Panc1 (cell line): Measurements from ENCODE around the gene COX8A. TPM values are rescaled to one million over a fixed set of nuclear protein-coding genes. Genes with fewer than 3 reads are reported as not detected.

Experiments
- ATAC-seq: fragments of 200-7000 bp; cut with Tn5 transposase; 2 replicates; pipeline ENCODE4 v1.9.1; 2020; ENCODE audit warnings: mild to moderate bottlenecking, moderate library complexity
- BruUV-seq: library from RNA; stranded (reverse); fragments of 400-500 nt; replicated peaks from 2 replicates; lab custom pipeline; 2021; lab: Mats Ljungman, UMichigan
- CTCF ChIA-PET: fragments of 300-600 bp; sonication (Branson Sonifier 250); formaldehyde crosslinking; loops from one replicate; lab custom pipeline; 2022; ENCODE audit warnings: antibody characterized with exemption; lab: Charles Lee
- POLR2A ChIA-PET: fragments of 300-600 bp; sonication (Branson Sonifier 250); formaldehyde crosslinking; loops from one replicate; lab custom pipeline; 2022; ENCODE audit warnings: antibody characterized with exemption; lab: Charles Lee
- DNase-seq: peaks from one replicate; pipeline ENCODE4 v3.0.0-alpha.2; 2010; ENCODE audit warnings: low read depth, low spot score
- H3K27ac ChIP-seq: 2 replicates; pipeline ENCODE4 v1.5.1; 2011; ENCODE audit warnings: mild to moderate bottlenecking, low read length, inconsistent platforms
- H3K27me3 ChIP-seq: fragments of 200-500 bp; sonication (Bioruptor generic); 2 replicates; pipeline ENCODE4 v1.6.0; 2014; ENCODE audit warnings: low read length, inconsistent platforms; ENCODE audit not compliant: control insufficient read depth, insufficient read depth
- H3K36me3 ChIP-seq: fragments of 200-500 bp; sonication (Bioruptor generic); 2 replicates; pipeline ENCODE4 v1.5.1; 2014; ENCODE audit warnings: inconsistent platforms, mild to moderate bottlenecking, low read length, moderate library complexity; ENCODE audit not compliant: control insufficient read depth, insufficient read depth
- H3K4me1 ChIP-seq: 2 replicates; pipeline ENCODE4 v1.5.1; 2011; ENCODE audit warnings: inconsistent platforms, mild to moderate bottlenecking, low read length, moderate library complexity; ENCODE audit not compliant: control insufficient read depth, insufficient read depth
- H3K4me3 ChIP-seq, 2 experiments: 2 replicates each; pipeline ENCODE4 v1.5.1; 2011 to 2012; ENCODE audit warnings: low read depth in 2 of 2, low read length in 2 of 2, mild to moderate bottlenecking in 2 of 2, inconsistent platforms in 1 of 2, moderate library complexity in 1 of 2
- H3K9me3 ChIP-seq: fragments of 200-500 bp; sonication (Bioruptor generic); 2 replicates; pipeline ENCODE4 v1.5.1; 2014; ENCODE audit warnings: low read depth, mild to moderate bottlenecking, inconsistent platforms, low read length, moderate library complexity; ENCODE audit not compliant: control insufficient read depth, insufficient read depth
- POLR2AphosphoS5 ChIP-seq: IDR thresholded peaks from 2 replicates; pipeline ENCODE4 v1.6.1; 2012; ENCODE audit warnings: mild to moderate bottlenecking, low read depth, low read length, moderate library complexity
- TCF7L2 ChIP-seq: IDR thresholded peaks from 2 replicates; pipeline ENCODE4 v1.6.1; 2011; ENCODE audit warnings: mild to moderate bottlenecking, low read depth, low read length, inconsistent platforms
- in situ Hi-C: cut with HindIII; loops from 2 replicates; pipeline ENCODE4 v1.10.0; 2016; ENCODE audit warnings: low sequenced_read_pairs, low pct_unique_long_range_greater_than_20kb
- intact Hi-C: fragments of 100-400 bp; cut with micrococcal nuclease; formaldehyde crosslinking; loops from one replicate; pipeline ENCODE4 v1.10.0; 2022; ENCODE audit not compliant: unreplicated experiment
- total RNA-seq: library from RNA; stranded (reverse); gene quantifications from one replicate; pipeline ENCODE4 v1.2.1, GENCODE V29; 2021; ENCODE audit not compliant: unreplicated experiment
- TF ChIP-seq, protein P1 (sequence below): fragments of 450-650 bp; IDR thresholded peaks from 2 replicates; pipeline ENCODE4 v1.5.1; 2017; ENCODE audit warnings: mild to moderate bottlenecking
- TF ChIP-seq, protein P2 (sequence below), 2 experiments: IDR thresholded peaks; 2 replicates each; pipeline ENCODE4 v1.6.1; 2011 to 2012; ENCODE audit warnings: low read depth in 2 of 2, control low read depth in 1 of 2, low read length in 1 of 2, mild to moderate bottlenecking in 1 of 2, moderate library complexity in 1 of 2; ENCODE audit not compliant: insufficient read depth in 1 of 2

Gene COX8A
- total RNA-seq, 1 experiment from 2014 or later: 613 TPM

DNA sequence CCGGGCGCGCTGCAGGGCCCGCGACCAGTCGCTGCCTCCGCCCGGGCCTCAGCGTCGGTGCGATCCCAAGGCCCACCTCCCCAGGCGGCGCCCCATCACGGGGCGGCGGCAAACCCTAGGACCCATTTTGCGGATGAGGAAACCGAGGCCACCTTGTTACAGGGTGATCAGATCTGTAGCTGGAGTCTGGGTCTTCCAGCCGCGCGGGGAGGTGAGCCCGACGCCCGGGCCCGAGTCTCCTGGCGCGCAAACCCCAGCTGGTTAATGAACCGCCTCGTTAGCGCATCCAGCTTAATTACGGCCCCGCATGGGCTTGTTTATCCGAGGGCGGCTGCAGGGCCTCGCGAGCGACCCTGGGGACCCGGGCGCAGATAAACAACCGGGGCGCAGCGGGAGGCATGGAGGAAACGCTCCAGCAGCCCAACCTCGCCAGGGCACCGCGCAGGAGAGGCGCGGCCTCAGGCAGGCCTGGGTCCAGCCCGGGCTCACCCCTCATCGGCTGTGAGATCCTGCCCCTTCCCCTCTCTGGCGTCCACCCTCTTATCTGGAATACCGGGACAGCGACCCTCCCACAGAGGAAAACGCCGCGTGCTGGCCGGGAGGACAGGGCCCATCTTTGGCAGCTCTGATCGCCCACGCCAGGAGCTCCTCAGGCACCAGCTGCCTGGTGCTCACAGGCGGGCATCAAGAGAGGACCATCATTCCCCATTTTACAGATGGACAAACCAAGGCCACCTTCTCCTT is 26.5 kb downstream of the COX8A start:
- Histone ChIP-seq H3K4me1 (peaks cover 55% of the 10 kb centered on the region), H3K4me3 (no peak overlapping the region), H3K27me3 (no peaks in the 10 kb centered on the region), H3K9me3 (no peaks in the 10 kb centered on the region), H3K27ac (no peak overlapping the region), H3K36me3 (no peaks in the 10 kb centered on the region)
- ATAC-seq: no peak
- intact Hi-C loops (no loop called here), in situ Hi-C loops (loop anchor here (10.0 kb wide), 1 partner anchor 74 kb away; no protein-coding TSS in a partner anchor)
- CTCF ChIA-PET: no interaction called here
- TF ChIP-seq, protein P1, sequence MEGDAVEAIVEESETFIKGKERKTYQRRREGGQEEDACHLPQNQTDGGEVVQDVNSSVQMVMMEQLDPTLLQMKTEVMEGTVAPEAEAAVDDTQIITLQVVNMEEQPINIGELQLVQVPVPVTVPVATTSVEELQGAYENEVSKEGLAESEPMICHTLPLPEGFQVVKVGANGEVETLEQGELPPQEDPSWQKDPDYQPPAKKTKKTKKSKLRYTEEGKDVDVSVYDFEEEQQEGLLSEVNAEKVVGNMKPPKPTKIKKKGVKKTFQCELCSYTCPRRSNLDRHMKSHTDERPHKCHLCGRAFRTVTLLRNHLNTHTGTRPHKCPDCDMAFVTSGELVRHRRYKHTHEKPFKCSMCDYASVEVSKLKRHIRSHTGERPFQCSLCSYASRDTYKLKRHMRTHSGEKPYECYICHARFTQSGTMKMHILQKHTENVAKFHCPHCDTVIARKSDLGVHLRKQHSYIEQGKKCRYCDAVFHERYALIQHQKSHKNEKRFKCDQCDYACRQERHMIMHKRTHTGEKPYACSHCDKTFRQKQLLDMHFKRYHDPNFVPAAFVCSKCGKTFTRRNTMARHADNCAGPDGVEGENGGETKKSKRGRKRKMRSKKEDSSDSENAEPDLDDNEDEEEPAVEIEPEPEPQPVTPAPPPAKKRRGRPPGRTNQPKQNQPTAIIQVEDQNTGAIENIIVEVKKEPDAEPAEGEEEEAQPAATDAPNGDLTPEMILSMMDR: peak; percentile 32; the same call in 1 of the 2 replicates
- no peak for TF ChIP-seq POLR2AphosphoS5
- POLR2A ChIA-PET: no interaction called here
- no TSS peak for BruUV-seq
- DNase-seq: no peak

DNA sequence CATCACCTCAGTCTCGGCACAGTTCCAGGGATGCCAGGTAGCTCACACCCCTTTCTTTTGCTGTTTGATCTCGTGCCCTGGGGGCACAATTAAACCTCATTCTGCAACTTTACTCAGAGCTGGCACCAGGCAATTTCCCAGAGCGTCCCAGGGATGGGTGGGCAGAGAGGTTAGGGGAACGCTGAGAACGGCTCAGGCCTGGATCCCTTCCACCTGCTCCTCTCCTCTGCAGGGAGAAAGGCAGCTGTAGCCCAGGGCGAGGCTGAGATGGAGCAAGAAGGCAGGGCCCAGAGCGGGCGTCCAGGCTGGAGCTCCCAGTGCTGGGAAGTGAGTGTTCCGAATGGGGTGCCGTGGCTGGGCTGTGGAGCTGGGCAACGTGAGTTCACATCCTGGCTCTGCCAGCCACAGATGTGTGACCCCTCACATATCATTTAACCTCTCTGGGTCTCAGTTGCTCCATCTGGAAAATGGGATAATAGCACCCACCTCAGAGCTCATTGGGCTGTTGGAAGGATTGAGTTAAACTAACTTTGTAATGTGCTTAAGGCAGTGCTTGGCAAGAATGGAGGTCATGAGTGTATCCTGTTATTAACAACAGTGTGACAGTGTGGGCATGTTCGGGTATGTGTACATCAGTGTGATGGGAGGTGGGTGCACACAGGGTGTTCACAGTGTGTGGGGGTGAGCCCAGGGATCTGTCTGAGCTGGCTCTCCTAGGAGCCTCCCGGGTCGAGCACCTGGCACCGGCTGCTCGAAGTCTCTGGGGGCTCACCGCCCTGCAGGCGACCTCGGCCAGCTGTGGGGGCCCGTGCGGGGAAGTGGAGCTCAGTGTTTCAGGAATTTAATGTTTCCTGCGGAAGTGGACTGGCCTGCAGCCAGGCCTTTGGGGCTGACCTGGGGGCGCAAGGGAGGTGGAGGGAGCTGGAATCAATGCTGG is 27.3 kb downstream of the COX8A start:
- H3K27ac ChIP-seq: peak overlapping the region; percentile 61
- no peaks in the 10 kb centered on the region for H3K27me3 ChIP-seq
- ChIA-PET CTCF (interaction anchor here (1.5 kb wide), 1 partner anchor 148 kb away, joined by 5 read pairs; no protein-coding TSS in a partner anchor), POLR2A (interaction anchor here (0.5 to 0.6 kb wide), 3 partner anchors 22 to 1899 kb away, joined by 3 to 4 read pairs (median 3); no protein-coding TSS in a partner anchor)
- intact Hi-C loops: no loop called here
- peaks cover 63% of the 10 kb centered on the region for H3K4me1 ChIP-seq
- H3K36me3 ChIP-seq: no peaks in the 10 kb centered on the region
- no TSS peak for BruUV-seq
- in situ Hi-C loops: loop anchor here (10.0 kb wide), 1 partner anchor 73 kb away; no protein-coding TSS in a partner anchor
- DNase-seq (no peak), ATAC-seq (peak; percentile 6; the same call in 1 of the 2 replicates)
- H3K9me3 ChIP-seq: no peaks in the 10 kb centered on the region
- TF ChIP-seq POLR2AphosphoS5: no peak; the same call in 1 of the 2 replicates
- TF ChIP-seq TCF7L2: peak; percentile 41; the same call in 1 of the 2 replicates
- TF ChIP-seq, protein P2, sequence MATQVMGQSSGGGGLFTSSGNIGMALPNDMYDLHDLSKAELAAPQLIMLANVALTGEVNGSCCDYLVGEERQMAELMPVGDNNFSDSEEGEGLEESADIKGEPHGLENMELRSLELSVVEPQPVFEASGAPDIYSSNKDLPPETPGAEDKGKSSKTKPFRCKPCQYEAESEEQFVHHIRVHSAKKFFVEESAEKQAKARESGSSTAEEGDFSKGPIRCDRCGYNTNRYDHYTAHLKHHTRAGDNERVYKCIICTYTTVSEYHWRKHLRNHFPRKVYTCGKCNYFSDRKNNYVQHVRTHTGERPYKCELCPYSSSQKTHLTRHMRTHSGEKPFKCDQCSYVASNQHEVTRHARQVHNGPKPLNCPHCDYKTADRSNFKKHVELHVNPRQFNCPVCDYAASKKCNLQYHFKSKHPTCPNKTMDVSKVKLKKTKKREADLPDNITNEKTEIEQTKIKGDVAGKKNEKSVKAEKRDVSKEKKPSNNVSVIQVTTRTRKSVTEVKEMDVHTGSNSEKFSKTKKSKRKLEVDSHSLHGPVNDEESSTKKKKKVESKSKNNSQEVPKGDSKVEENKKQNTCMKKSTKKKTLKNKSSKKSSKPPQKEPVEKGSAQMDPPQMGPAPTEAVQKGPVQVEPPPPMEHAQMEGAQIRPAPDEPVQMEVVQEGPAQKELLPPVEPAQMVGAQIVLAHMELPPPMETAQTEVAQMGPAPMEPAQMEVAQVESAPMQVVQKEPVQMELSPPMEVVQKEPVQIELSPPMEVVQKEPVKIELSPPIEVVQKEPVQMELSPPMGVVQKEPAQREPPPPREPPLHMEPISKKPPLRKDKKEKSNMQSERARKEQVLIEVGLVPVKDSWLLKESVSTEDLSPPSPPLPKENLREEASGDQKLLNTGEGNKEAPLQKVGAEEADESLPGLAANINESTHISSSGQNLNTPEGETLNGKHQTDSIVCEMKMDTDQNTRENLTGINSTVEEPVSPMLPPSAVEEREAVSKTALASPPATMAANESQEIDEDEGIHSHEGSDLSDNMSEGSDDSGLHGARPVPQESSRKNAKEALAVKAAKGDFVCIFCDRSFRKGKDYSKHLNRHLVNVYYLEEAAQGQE (IDR thresholded peaks at IDR 0.05; ENCODE audit: insufficient read depth in 1 of 2, low read depth in 2 of 2, low read length in 1 of 2): no peak
- TF ChIP-seq, protein P1: no peak
- no peak overlapping the region for H3K4me3 ChIP-seq
